Measurements from ENCODE around the gene RAVER2. TPM values are rescaled to one million over a fixed set of nuclear protein-coding genes. Genes with fewer than 3 reads are reported as not detected.

Gene RAVER2
- total RNA-seq, 1 experiment from 2014 or later = 15.1 TPM

DNA sequence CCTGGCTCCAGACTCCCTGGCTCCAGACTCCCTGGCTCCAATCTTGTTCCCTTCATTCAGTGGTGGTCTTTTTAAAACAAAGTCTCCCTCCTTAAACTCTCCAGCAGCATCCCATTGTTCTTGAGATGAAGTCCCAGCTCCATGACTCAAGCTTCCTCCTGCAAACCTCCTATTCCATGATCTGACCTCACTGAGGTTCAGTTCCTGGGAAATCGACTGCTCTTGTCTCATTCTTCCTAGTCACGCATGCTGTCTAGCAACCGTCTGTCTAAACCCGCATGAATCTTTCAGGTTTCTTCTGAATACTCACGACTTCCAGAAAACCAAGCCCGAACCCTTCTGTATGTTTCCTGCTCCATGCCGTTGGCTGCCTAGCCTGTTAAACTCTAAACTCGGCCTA is 91.9 kb downstream of the RAVER2 start:
- TF ChIP-seq, protein P1, sequence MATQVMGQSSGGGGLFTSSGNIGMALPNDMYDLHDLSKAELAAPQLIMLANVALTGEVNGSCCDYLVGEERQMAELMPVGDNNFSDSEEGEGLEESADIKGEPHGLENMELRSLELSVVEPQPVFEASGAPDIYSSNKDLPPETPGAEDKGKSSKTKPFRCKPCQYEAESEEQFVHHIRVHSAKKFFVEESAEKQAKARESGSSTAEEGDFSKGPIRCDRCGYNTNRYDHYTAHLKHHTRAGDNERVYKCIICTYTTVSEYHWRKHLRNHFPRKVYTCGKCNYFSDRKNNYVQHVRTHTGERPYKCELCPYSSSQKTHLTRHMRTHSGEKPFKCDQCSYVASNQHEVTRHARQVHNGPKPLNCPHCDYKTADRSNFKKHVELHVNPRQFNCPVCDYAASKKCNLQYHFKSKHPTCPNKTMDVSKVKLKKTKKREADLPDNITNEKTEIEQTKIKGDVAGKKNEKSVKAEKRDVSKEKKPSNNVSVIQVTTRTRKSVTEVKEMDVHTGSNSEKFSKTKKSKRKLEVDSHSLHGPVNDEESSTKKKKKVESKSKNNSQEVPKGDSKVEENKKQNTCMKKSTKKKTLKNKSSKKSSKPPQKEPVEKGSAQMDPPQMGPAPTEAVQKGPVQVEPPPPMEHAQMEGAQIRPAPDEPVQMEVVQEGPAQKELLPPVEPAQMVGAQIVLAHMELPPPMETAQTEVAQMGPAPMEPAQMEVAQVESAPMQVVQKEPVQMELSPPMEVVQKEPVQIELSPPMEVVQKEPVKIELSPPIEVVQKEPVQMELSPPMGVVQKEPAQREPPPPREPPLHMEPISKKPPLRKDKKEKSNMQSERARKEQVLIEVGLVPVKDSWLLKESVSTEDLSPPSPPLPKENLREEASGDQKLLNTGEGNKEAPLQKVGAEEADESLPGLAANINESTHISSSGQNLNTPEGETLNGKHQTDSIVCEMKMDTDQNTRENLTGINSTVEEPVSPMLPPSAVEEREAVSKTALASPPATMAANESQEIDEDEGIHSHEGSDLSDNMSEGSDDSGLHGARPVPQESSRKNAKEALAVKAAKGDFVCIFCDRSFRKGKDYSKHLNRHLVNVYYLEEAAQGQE (IDR thresholded peaks at IDR 0.05; ENCODE audit: insufficient read depth in 1 of 2, low read depth in 2 of 2, low read length in 1 of 2) = no peak
- no peak for TF ChIP-seq POLR2AphosphoS5 (IDR thresholded peaks at IDR 0.05; ENCODE audit: low read depth, low read length)
- TF ChIP-seq, protein P2, sequence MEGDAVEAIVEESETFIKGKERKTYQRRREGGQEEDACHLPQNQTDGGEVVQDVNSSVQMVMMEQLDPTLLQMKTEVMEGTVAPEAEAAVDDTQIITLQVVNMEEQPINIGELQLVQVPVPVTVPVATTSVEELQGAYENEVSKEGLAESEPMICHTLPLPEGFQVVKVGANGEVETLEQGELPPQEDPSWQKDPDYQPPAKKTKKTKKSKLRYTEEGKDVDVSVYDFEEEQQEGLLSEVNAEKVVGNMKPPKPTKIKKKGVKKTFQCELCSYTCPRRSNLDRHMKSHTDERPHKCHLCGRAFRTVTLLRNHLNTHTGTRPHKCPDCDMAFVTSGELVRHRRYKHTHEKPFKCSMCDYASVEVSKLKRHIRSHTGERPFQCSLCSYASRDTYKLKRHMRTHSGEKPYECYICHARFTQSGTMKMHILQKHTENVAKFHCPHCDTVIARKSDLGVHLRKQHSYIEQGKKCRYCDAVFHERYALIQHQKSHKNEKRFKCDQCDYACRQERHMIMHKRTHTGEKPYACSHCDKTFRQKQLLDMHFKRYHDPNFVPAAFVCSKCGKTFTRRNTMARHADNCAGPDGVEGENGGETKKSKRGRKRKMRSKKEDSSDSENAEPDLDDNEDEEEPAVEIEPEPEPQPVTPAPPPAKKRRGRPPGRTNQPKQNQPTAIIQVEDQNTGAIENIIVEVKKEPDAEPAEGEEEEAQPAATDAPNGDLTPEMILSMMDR (IDR thresholded peaks at IDR 0.05) = no peak
- TF ChIP-seq TCF7L2 (IDR thresholded peaks at IDR 0.05; ENCODE audit: low read depth, low read length) = no peak
- no peak for TF ChIP-seq SIN3A (IDR thresholded peaks at IDR 0.05; ENCODE audit: borderline replicate concordance, insufficient read depth, low read depth, low read length)
- no peaks in the 10 kb centered on the region for H3K9me3 ChIP-seq (ENCODE audit: control insufficient read depth, insufficient read depth, low read depth, low read length)
- ChIA-PET POLR2A (no interaction called here), CTCF (no interaction called here)
- H3K36me3 ChIP-seq (ENCODE audit: control insufficient read depth, insufficient read depth, low read length) = peaks cover 41% of the 10 kb centered on the region
- H3K27ac ChIP-seq (ENCODE audit: low read length) = no peak overlapping the region
- no peaks in the 10 kb centered on the region for H3K4me1 ChIP-seq (ENCODE audit: control insufficient read depth, insufficient read depth, low read length)
- ATAC-seq (no peak), DNase-seq (ENCODE audit: low read depth, low spot score) (no peak)
- in situ Hi-C loops (cut with HindIII; ENCODE audit: low pct_unique_long_range_greater_than_20kb, low sequenced_read_pairs) (no loop called here), intact Hi-C loops (cut with micrococcal nuclease; ENCODE audit: unreplicated experiment) (no loop called here)
- no peak overlapping the region for H3K4me3 ChIP-seq (ENCODE audit: low read depth in 2 of 2, low read length in 2 of 2)
- H3K27me3 ChIP-seq (ENCODE audit: control insufficient read depth, insufficient read depth, low read length) = no peaks in the 10 kb centered on the region
- BruUV-seq (replicated peaks) = no TSS peak

- Histone ChIP-seq H3K9me3 (ENCODE audit: control insufficient read depth, insufficient read depth, low read depth, low read length) (no peaks in the 10 kb centered on the region), H3K36me3 (ENCODE audit: control insufficient read depth, insufficient read depth, low read length) (peaks cover 27% of the 10 kb centered on the region), H3K4me3 (ENCODE audit: low read depth in 2 of 2, low read length in 2 of 2) (no peak overlapping the region), H3K27me3 (ENCODE audit: control insufficient read depth, insufficient read depth, low read length) (no peaks in the 10 kb centered on the region), H3K4me1 (ENCODE audit: control insufficient read depth, insufficient read depth, low read length) (no peaks in the 10 kb centered on the region), H3K27ac (ENCODE audit: low read length) (no peak overlapping the region)
- TF ChIP-seq, protein P2 (IDR thresholded peaks at IDR 0.05) = no peak
- TF ChIP-seq TCF7L2 (IDR thresholded peaks at IDR 0.05; ENCODE audit: low read depth, low read length) (no peak), SIN3A (IDR thresholded peaks at IDR 0.05; ENCODE audit: borderline replicate concordance, insufficient read depth, low read depth, low read length) (no peak), POLR2AphosphoS5 (IDR thresholded peaks at IDR 0.05; ENCODE audit: low read depth, low read length) (no peak)
- TF ChIP-seq, protein P1 (IDR thresholded peaks at IDR 0.05; ENCODE audit: insufficient read depth in 1 of 2, low read depth in 2 of 2, low read length in 1 of 2) = no peak
- ATAC-seq (no peak), DNase-seq (ENCODE audit: low read depth, low spot score) (no peak)
- in situ Hi-C loops (cut with HindIII; ENCODE audit: low pct_unique_long_range_greater_than_20kb, low sequenced_read_pairs) = no loop called here
- no TSS peak for BruUV-seq (replicated peaks)
- intact Hi-C loops (cut with micrococcal nuclease; ENCODE audit: unreplicated experiment) = no loop called here
- ChIA-PET CTCF (no interaction called here), POLR2A (interaction anchor here (0.5 kb wide), 1 partner anchor 382 kb away, joined by 3 read pairs; no protein-coding TSS in a partner anchor)
Measured at GRCh38 chr1:64838486-64838885, 93.6 kb downstream of the RAVER2 start.
